ENCODE measurements around the gene DLL3.

DNA sequence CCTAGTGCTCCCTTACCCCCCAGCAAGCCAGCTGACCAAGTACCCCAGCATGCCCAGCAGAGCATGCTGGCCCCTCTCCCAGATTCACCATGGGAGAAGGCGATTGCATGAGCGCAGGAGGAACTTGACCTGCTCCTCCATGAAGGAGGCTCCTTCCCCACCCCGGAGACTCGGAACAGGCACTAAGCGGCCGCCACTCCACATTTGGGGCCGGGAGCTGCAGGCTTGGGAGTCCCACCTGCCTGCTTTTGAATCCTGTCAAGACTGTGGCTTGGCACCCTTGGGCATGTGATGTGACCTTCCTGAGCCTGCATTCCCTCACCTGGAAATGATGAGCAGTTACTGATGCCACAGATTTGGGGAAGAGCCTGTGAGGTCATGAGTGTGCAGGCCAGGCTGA, 30.8 kb upstream of the DLL3 start:
- TF ChIP-seq, protein P1, sequence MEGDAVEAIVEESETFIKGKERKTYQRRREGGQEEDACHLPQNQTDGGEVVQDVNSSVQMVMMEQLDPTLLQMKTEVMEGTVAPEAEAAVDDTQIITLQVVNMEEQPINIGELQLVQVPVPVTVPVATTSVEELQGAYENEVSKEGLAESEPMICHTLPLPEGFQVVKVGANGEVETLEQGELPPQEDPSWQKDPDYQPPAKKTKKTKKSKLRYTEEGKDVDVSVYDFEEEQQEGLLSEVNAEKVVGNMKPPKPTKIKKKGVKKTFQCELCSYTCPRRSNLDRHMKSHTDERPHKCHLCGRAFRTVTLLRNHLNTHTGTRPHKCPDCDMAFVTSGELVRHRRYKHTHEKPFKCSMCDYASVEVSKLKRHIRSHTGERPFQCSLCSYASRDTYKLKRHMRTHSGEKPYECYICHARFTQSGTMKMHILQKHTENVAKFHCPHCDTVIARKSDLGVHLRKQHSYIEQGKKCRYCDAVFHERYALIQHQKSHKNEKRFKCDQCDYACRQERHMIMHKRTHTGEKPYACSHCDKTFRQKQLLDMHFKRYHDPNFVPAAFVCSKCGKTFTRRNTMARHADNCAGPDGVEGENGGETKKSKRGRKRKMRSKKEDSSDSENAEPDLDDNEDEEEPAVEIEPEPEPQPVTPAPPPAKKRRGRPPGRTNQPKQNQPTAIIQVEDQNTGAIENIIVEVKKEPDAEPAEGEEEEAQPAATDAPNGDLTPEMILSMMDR (IDR thresholded peaks at IDR 0.05), result no peak
- TF ChIP-seq CREM (CRISPR knock-in tag; IDR thresholded peaks at IDR 0.05), result no peak
- TF ChIP-seq, protein P2, sequence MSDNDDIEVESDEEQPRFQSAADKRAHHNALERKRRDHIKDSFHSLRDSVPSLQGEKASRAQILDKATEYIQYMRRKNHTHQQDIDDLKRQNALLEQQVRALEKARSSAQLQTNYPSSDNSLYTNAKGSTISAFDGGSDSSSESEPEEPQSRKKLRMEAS (CRISPR knock-in tag; IDR thresholded peaks at IDR 0.05), result no peak
- TF ChIP-seq FOXK1 (CRISPR knock-in tag; IDR thresholded peaks at IDR 0.05), result no peak
- no peak for TF ChIP-seq GABPB1 (CRISPR knock-in tag; IDR thresholded peaks at IDR 0.05)
- no peak for TF ChIP-seq SMAD4 (CRISPR knock-in tag; IDR thresholded peaks at IDR 0.05)
- no peak for TF ChIP-seq NFYB (CRISPR knock-in tag; conservative IDR thresholded peaks at IDR 0.05; ENCODE audit: low read depth)

Data from WTC11 (cell line).